Lung (tissue), 12 donors: Measurements from ENCODE around the gene HOMEZ. TPM values are rescaled to one million over a fixed set of nuclear protein-coding genes. Genes with fewer than 3 reads are reported as not detected.

Experiments used
- ATAC-seq: fragments of 200-7000 bp; cut with Tn5 transposase; one replicate; pipeline ENCODE4 v1.9.1; 2020; ENCODE audit warnings: moderate number of reproducible peaks; ENCODE audit not compliant: insufficient read depth, low FRiP score
- DNase-seq, 3 donors: peaks; one replicate each; pipeline ENCODE4 v3.0.0-alpha.2; 2013 to 2017
- H3K27ac ChIP-seq, 2 donors: one replicate each; pipeline ENCODE4 v1.5.1; 2013; ENCODE audit warnings: mild to moderate bottlenecking in 2 of 2, moderate library complexity in 2 of 2, control low read depth in 1 of 2, inconsistent platforms in 1 of 2, low read depth in 1 of 2, low read length in 1 of 2
- H3K27me3 ChIP-seq, 3 donors: one replicate each; pipeline ENCODE4 v1.5.1; 2013; ENCODE audit warnings: low read length in 2 of 3; ENCODE audit not compliant: control insufficient read depth in 3 of 3, insufficient read depth in 3 of 3
- H3K36me3 ChIP-seq, 4 donors: one replicate each; pipeline ENCODE4 v1.5.1; 2013; ENCODE audit warnings: low read length in 4 of 4, mild to moderate bottlenecking in 1 of 4, moderate library complexity in 1 of 4; ENCODE audit not compliant: control insufficient read depth in 4 of 4, insufficient read depth in 4 of 4
- H3K4me1 ChIP-seq, 5 donors: one replicate each; pipeline ENCODE4 v1.5.1; 2013; ENCODE audit warnings: low read length in 5 of 5, mild to moderate bottlenecking in 2 of 5, moderate library complexity in 1 of 5; ENCODE audit not compliant: control insufficient read depth in 5 of 5, insufficient read depth in 5 of 5
- H3K4me3 ChIP-seq: one replicate; pipeline ENCODE4 v1.5.1; 2013; ENCODE audit warnings: mild to moderate bottlenecking, control low read depth, moderate library complexity
- H3K9ac ChIP-seq, 2 donors: one replicate each; pipeline ENCODE4 v1.5.1; 2013; ENCODE audit warnings: low read length in 2 of 2, control low read depth in 1 of 2; ENCODE audit not compliant: insufficient read depth in 1 of 2
- H3K9me3 ChIP-seq, 4 donors: one replicate each; pipeline ENCODE4 v1.5.1; 2013; ENCODE audit warnings: low read length in 3 of 4, mild to moderate bottlenecking in 1 of 4, moderate library complexity in 1 of 4; ENCODE audit not compliant: control insufficient read depth in 4 of 4, insufficient read depth in 3 of 4
- CTCF ChIP-seq: IDR thresholded peaks from 2 replicates; pipeline ENCODE4 v1.5.1; 2012; ENCODE audit warnings: mild to moderate bottlenecking; ENCODE audit errors: control extremely low read depth, extremely low read depth
- WGBS, 2 donors: extraction: QIAGEN DNeasy Blood & Tissue Kit; methylation state at CpG; one replicate each; pipeline ENCODE4 v1.1.7; 2013; 5-methylcytosine and 5-hydroxymethylcytosine counted together
- polyA plus RNA-seq, 2 donors: library from polyadenylated mRNA; stranded (reverse); fragments of 200-250 nt; gene quantifications; one replicate each; pipeline ENCODE4 v1.2.1, GENCODE V29; 2013
- total RNA-seq, 2 donors: library from RNA; depleted of rRNA in 1 of 2; stranded (reverse); fragments of >200 nt in 1 of 2; gene quantifications; one replicate each; pipeline ENCODE4 v1.2.1, GENCODE V29; 2014 to 2021
- donor health status: control.
- donor health status: control.
- donor health status: Bipolar disorder and iron deficiency.
- donor health status: healthy.
- donor health status: DM: yes; HTN: yes; CAD: no.

HOMEZ gene
- total and polyA plus RNA-seq, 4 donors, result 6.1 to 13.4 (median 8.4) TPM

GRCh38 chr14:23320584-23321571 lies 34.9 kb upstream of the HOMEZ start, which contains the start of gene PABPN1:
PABPN1 (plus strand) TSS chr14:23321457; CDS start chr14:23321470, 13 bp downstream.
- Histone ChIP-seq H3K4me3 (peak within 1 kb of the TSS; percentile 70), H3K9ac (peak within 1 kb of the TSS; percentile 74 to 99), H3K4me1 (peaks cover 0 to 15% (median 5%) of the 10 kb centered on the region in 5 donors), H3K9me3 (no peaks in the 10 kb centered on the region), H3K27me3 (no peaks in the 10 kb centered on the region), H3K36me3 (peaks cover 14 to 28% (median 21%) of the 10 kb centered on the region in 4 donors), H3K27ac (peak within 1 kb of the TSS; percentile 97 to 98)
- DNase-seq (peak; percentile 100), ATAC-seq (peak; percentile 92)
- 3 to 4% methylated on average over 52 to 63 of the region's 63 CpGs for WGBS, 2 donors
- TF ChIP-seq CTCF, result no peak

- Histone ChIP-seq H3K4me3 (peak overlapping the region; percentile 42), H3K9me3 (no peaks in the 10 kb centered on the region), H3K27me3 (no peaks in the 10 kb centered on the region), H3K9ac (peak overlapping the region in 1 of 2 donors; percentile 80), H3K4me1 (peaks cover 0 to 15% (median 5%) of the 10 kb centered on the region in 5 donors), H3K27ac (peak overlapping the region; percentile 85 to 98), H3K36me3 (peaks cover 11 to 28% (median 20%) of the 10 kb centered on the region in 4 donors)
- peak in 2 of 3 donors; percentile 9 to 15 for DNase-seq
- no peak for ATAC-seq
- 72 to 85% methylated on average over 17 of the region's 17 CpGs for whole genome bisulfite sequencing, 2 donors
- TF ChIP-seq CTCF, result no peak
Observed at GRCh38 chr14:23319746-23320583, 34.0 kb upstream of the HOMEZ start.

- no peak for TF ChIP-seq CTCF
- peaks cover 0 to 8% (median 0%) of the 10 kb centered on the region in 4 donors for H3K36me3 ChIP-seq
- no peak for ATAC-seq
- H3K4me3 ChIP-seq, result no peak overlapping the region
- no peak overlapping the region for H3K9ac ChIP-seq
- peaks cover 0 to 6% (median 4%) of the 10 kb centered on the region in 5 donors for H3K4me1 ChIP-seq
- 92 to 97% methylated on average over 5 of the region's 5 CpGs for WGBS, 2 donors
- H3K27ac ChIP-seq, result no peak overlapping the region
- DNase-seq, result no peak
- no peaks in the 10 kb centered on the region for H3K27me3 ChIP-seq
- no peaks in the 10 kb centered on the region for H3K9me3 ChIP-seq
Observed at GRCh38 chr14:23316300-23316699, 30.4 kb upstream of the HOMEZ start.
